GM18505 (cell line): ENCODE data around the gene CMIP.
"Not testable (repeated sequence)": the region's sequence is repeated elsewhere in the genome, so short reads cannot be mapped to it uniquely, and the experiment has no call there.

ENCODE experiments used
- ATAC-seq: cut with Tn5 transposase; IDR thresholded peaks from one replicate; pipeline ENCODE4 v1.9.1; 2021; ENCODE audit not compliant: unreplicated experiment
- POLR2A ChIP-seq: IDR thresholded peaks from 4 replicates; pipeline ENCODE4 v1.6.1; 2011; ENCODE audit warnings: borderline replicate concordance; ENCODE audit not compliant: insufficient read depth, insufficient read length; ENCODE audit errors: extremely low read depth

CMIP gene

GRCh38 chr16:81517629-81518438 is 73.2 kb downstream of the CMIP start:
- no peak for TF ChIP-seq POLR2A
- ATAC-seq, result no peak

GRCh38 chr16:81518439-81518757 is 73.8 kb downstream of the CMIP start:
- TF ChIP-seq POLR2A, result no peak
- ATAC-seq, result no peak

- TF ChIP-seq POLR2A, result no peak
- ATAC-seq, result no peak
Measured at GRCh38 chr16:81519301-81520150, 74.9 kb downstream of the CMIP start.

GRCh38 chr16:81520151-81520470 is 75.5 kb downstream of the CMIP start:
- ATAC-seq, result no peak
- TF ChIP-seq POLR2A, result no peak

GRCh38 chr16:81520560-81521135 is 76.0 kb downstream of the CMIP start:
- no peak for ATAC-seq
- no peak for TF ChIP-seq POLR2A

GRCh38 chr16:81521141-81521626 is 76.6 kb downstream of the CMIP start:
- ATAC-seq, result no peak
- TF ChIP-seq POLR2A, result no peak

- TF ChIP-seq POLR2A, result no peak
- ATAC-seq, result no peak
Measured at GRCh38 chr16:81522108-81522701, 77.6 kb downstream of the CMIP start.

GRCh38 chr16:81522851-81523250 is 78.2 kb downstream of the CMIP start:
- ATAC-seq, result not testable (repeated sequence)

- no peak for TF ChIP-seq POLR2A
- no peak for ATAC-seq
Measured at GRCh38 chr16:81523387-81524115, 78.9 kb downstream of the CMIP start.

- ATAC-seq, result no peak
- TF ChIP-seq POLR2A, result no peak
Measured at GRCh38 chr16:81524382-81524781, 79.8 kb downstream of the CMIP start.

GRCh38 chr16:81524885-81525284 is 80.3 kb downstream of the CMIP start:
- not testable (repeated sequence) for ATAC-seq

GRCh38 chr16:81526199-81526598 is 81.6 kb downstream of the CMIP start:
- no peak for ATAC-seq
- no peak for TF ChIP-seq POLR2A

- no peak for TF ChIP-seq POLR2A
- no peak for ATAC-seq
Measured at GRCh38 chr16:81526935-81527334, 82.3 kb downstream of the CMIP start.
